H1 (cell line): ENCODE data around the gene ZNF488. TPM values are rescaled to one million over a fixed set of nuclear protein-coding genes. Genes with fewer than 3 reads are reported as not detected.

Experiments
- CTCF ChIA-PET: fragments of 300-600 bp; sonication (Branson Sonifier 250); formaldehyde crosslinking; loops from one replicate; lab custom pipeline; 2021; ENCODE audit not compliant: partially characterized antibody; lab: Charles Lee
- POLR2A ChIA-PET: fragments of 300-600 bp; sonication (Branson Sonifier 250); formaldehyde crosslinking; loops from one replicate; lab custom pipeline; 2021; ENCODE audit warnings: inconsistent platforms; ENCODE audit not compliant: partially characterized antibody; lab: Charles Lee
- DNase-seq, 2 experiments: peaks; one replicate each; pipeline versions ENCODE4 v3.0.0 to v3.0.0-alpha.2; 2010 to 2022; ENCODE audit warnings: low spot score in 2 of 2, low read depth in 1 of 2, mixed read lengths in 1 of 2
- FAIRE-seq: peaks from 2 replicates; lab custom pipeline; 2011; peaks lifted over from hg19 to GRCh38; lab: Jason Lieb, UNC
- H2AFZ ChIP-seq: 2 replicates; pipeline ENCODE4 v1.8.1; 2012; ENCODE audit warnings: low read length, inconsistent platforms
- H2AK5ac ChIP-seq: 2 replicates; pipeline ENCODE4 v1.6.1; 2013; ENCODE audit warnings: low read depth, low read length
- H2BK120ac ChIP-seq: replicated peaks from 2 replicates; pipeline ENCODE3; 2013; ENCODE audit warnings: low read depth, low read length, inconsistent platforms
- H2BK12ac ChIP-seq: 2 replicates; pipeline ENCODE4 v1.6.1; 2013; ENCODE audit warnings: low read depth, low read length
- H2BK15ac ChIP-seq: 2 replicates; pipeline ENCODE4 v1.6.1; 2013; ENCODE audit warnings: low read length
- H2BK20ac ChIP-seq: 2 replicates; pipeline ENCODE4 v1.6.1; 2013; ENCODE audit warnings: low read length
- H2BK5ac ChIP-seq: 2 replicates; pipeline ENCODE4 v1.6.1; 2013; ENCODE audit warnings: low read depth, low read length
- H3K14ac ChIP-seq: 2 replicates; pipeline ENCODE4 v1.6.1; 2013; ENCODE audit warnings: inconsistent platforms; ENCODE audit not compliant: insufficient read length
- H3K18ac ChIP-seq: 2 replicates; pipeline ENCODE4 v1.6.1; 2013; ENCODE audit warnings: low read length; ENCODE audit errors: extremely low read depth
- H3K23ac ChIP-seq: 2 replicates; pipeline ENCODE4 v1.6.1; 2013; ENCODE audit warnings: inconsistent platforms; ENCODE audit not compliant: insufficient read length
- H3K23me2 ChIP-seq: 2 replicates; pipeline ENCODE4 v1.6.1; 2013; ENCODE audit warnings: low read depth, low read length
- H3K27ac ChIP-seq: 2 replicates; pipeline ENCODE4 v1.6.1; 2011; ENCODE audit warnings: low read depth, low read length, inconsistent platforms
- H3K27me3 ChIP-seq, 4 experiments: replicated peaks in 1 of 4; 1 replicate in 1 of 4; 2 replicates in 3 of 4; pipeline versions ENCODE4 v1.6.1 to v1.8.1; 2011 to 2013; ENCODE audit warnings: low read length in 3 of 4, mild to moderate bottlenecking in 3 of 4, inconsistent platforms in 2 of 4, mixed read lengths in 2 of 4, moderate library complexity in 1 of 4; ENCODE audit not compliant: control insufficient read depth in 3 of 4, insufficient read depth in 3 of 4; ENCODE audit errors: extremely low read depth in 1 of 4
- H3K36me3 ChIP-seq, 4 experiments: 2 replicates each; pipeline versions ENCODE4 v1.6.1 to v1.8.1; 2011 to 2013; ENCODE audit warnings: mild to moderate bottlenecking in 4 of 4, low read length in 3 of 4, moderate library complexity in 2 of 4, control low read depth in 1 of 4, inconsistent platforms in 1 of 4; ENCODE audit not compliant: insufficient read depth in 4 of 4, control insufficient read depth in 2 of 4
- H3K4ac ChIP-seq: replicated peaks from 2 replicates; pipeline ENCODE3; 2013; ENCODE audit warnings: low read length, low read depth, mixed read lengths, inconsistent platforms; ENCODE audit not compliant: insufficient read length
- H3K4me1 ChIP-seq, 4 experiments: replicated peaks in 1 of 4; 1 replicate in 1 of 4; 2 replicates in 3 of 4; pipeline versions ENCODE4 v1.6.1 to v1.8.1; 2011 to 2013; ENCODE audit warnings: low read length in 3 of 4, inconsistent platforms in 2 of 4, mixed read lengths in 1 of 4; ENCODE audit not compliant: insufficient read depth in 4 of 4, control insufficient read depth in 3 of 4
- H3K4me2 ChIP-seq, 2 experiments: 2 replicates each; pipeline versions ENCODE4 v1.6.1 to v1.8.1; 2011 to 2013; ENCODE audit warnings: low read depth in 2 of 2, low read length in 2 of 2, control low read depth in 1 of 2, inconsistent platforms in 1 of 2, mild to moderate bottlenecking in 1 of 2; ENCODE audit not compliant: insufficient read depth in 1 of 2
- H3K4me3 ChIP-seq, 4 experiments: fragments of 200-600, 300-600 bp in 1 of 4; sonication (generic), shearing (Covaris generic), sonication (Bioruptor Twin) in 1 of 4; 2 replicates each; pipeline versions ENCODE4 v1.5.1 to v1.8.1; 2011 to 2016; ENCODE audit warnings: low read length in 4 of 4, low read depth in 3 of 4, control low read depth in 2 of 4, inconsistent platforms in 2 of 4, mild to moderate bottlenecking in 2 of 4, mixed read lengths in 1 of 4, moderate library complexity in 1 of 4; ENCODE audit not compliant: insufficient read depth in 2 of 4; ENCODE audit errors: extremely low read depth in 1 of 4
- H3K56ac ChIP-seq: replicated peaks from 2 replicates; pipeline ENCODE3; 2013; ENCODE audit warnings: low read depth, mild to moderate bottlenecking, mixed read lengths, low read length, inconsistent platforms; ENCODE audit not compliant: insufficient read length
- H3K79me1 ChIP-seq: 2 replicates; pipeline ENCODE4 v1.6.1; 2013; ENCODE audit warnings: low read depth, low read length, control low read depth
- H3K79me2 ChIP-seq, 2 experiments: 2 replicates each; pipeline versions ENCODE4 v1.6.1 to v1.8.1; 2012 to 2013; ENCODE audit warnings: low read length in 2 of 2, mild to moderate bottlenecking in 2 of 2, inconsistent platforms in 1 of 2; ENCODE audit not compliant: insufficient read depth in 2 of 2, control insufficient read depth in 1 of 2
- H3K9ac ChIP-seq, 4 experiments: replicated peaks in 1 of 4; 1 replicate in 1 of 4; 2 replicates in 3 of 4; pipeline versions ENCODE4 v1.6.1 to v1.8.1; 2011 to 2013; ENCODE audit warnings: low read depth in 3 of 4, low read length in 3 of 4, control low read depth in 2 of 4, mild to moderate bottlenecking in 2 of 4, moderate library complexity in 2 of 4, inconsistent platforms in 1 of 4; ENCODE audit errors: extremely low read depth in 1 of 4
- H3K9me3 ChIP-seq, 2 experiments: 2 replicates each; pipeline versions ENCODE4 v1.6.1 to v1.8.1; 2012 to 2013; ENCODE audit warnings: mild to moderate bottlenecking in 2 of 2, moderate library complexity in 2 of 2, control low read depth in 1 of 2, inconsistent platforms in 1 of 2, low read depth in 1 of 2, low read length in 1 of 2, mixed read lengths in 1 of 2; ENCODE audit not compliant: insufficient read depth in 2 of 2
- H4K20me1 ChIP-seq, 2 experiments: replicated peaks in 1 of 2; 2 replicates each; pipeline versions ENCODE3 to v1.8.1; 2011 to 2013; ENCODE audit warnings: inconsistent platforms in 2 of 2, low read length in 2 of 2, mild to moderate bottlenecking in 1 of 2; ENCODE audit not compliant: insufficient read depth in 2 of 2, control insufficient read depth in 1 of 2
- H4K5ac ChIP-seq: 2 replicates; pipeline ENCODE4 v1.6.1; 2013; ENCODE audit warnings: low read length, low read depth, mixed read lengths, inconsistent platforms; ENCODE audit not compliant: insufficient read length
- H4K8ac ChIP-seq: 2 replicates; pipeline ENCODE4 v1.8.0; 2013; ENCODE audit warnings: mild to moderate bottlenecking, moderate library complexity, low read length, inconsistent platforms; ENCODE audit not compliant: insufficient read depth; ENCODE audit errors: extremely low read depth
- H4K91ac ChIP-seq: replicated peaks from 2 replicates; pipeline ENCODE3; 2013; ENCODE audit warnings: low read length, mixed read lengths, inconsistent platforms; ENCODE audit not compliant: insufficient read length
- KDM5A ChIP-seq: fragments of 200-600 bp; IDR thresholded peaks from 2 replicates; pipeline ENCODE4 v1.7.1; 2012; ENCODE audit warnings: mild to moderate bottlenecking, low read length, inconsistent platforms, mixed read lengths
- RXRA ChIP-seq: IDR thresholded peaks from 2 replicates; pipeline ENCODE4 v1.6.1; 2011; ENCODE audit warnings: low read depth, mild to moderate bottlenecking, low read length, moderate library complexity; ENCODE audit not compliant: insufficient read depth
- SIN3A ChIP-seq, 2 experiments: IDR thresholded peaks in 1 of 2; conservative IDR thresholded peaks in 1 of 2; 2 replicates each; pipeline ENCODE4 v1.6.1; 2011 to 2012; ENCODE audit warnings: low read length in 2 of 2, improper control_type of control experiment in 1 of 2, low read depth in 1 of 2, mild to moderate bottlenecking in 1 of 2
- WGBS, 2 experiments: shearing (Covaris generic) in 1 of 2; methylation state at CpG; one replicate each; pipeline versions ENCODE4 v1.1.6 to v1.1.7; 2013 to 2015; ENCODE audit warnings: low lambda C conversion rate in 2 of 2, mixed read lengths in 2 of 2, inconsistent platforms in 1 of 2, low coverage in 1 of 2, missing lambda C conversion rate in 1 of 2; ENCODE audit not compliant: insufficient replicate concordance in 2 of 2, insufficient coverage in 1 of 2, insufficient read length in 1 of 2; ENCODE audit errors: extremely low coverage in 1 of 2, missing lambda C conversion rate in 1 of 2; 5-methylcytosine and 5-hydroxymethylcytosine counted together
- polyA plus RNA-seq, 7 experiments: library from polyadenylated mRNA; depleted of rRNA in 3 of 7; stranded (reverse) in 5 of 7; unstranded in 2 of 7; fragments of >200 nt in 5 of 7; fragments of 200-250 nt in 2 of 7; gene quantifications; 1 replicate in 5 of 7; 2 replicates in 1 of 7; 4 replicates in 1 of 7; pipeline versions ENCODE4 v1.2.1 to v1.2.3, GENCODE V29; 2011 to 2013; ENCODE audit warnings: missing spikeins in 2 of 7, mixed read lengths in 2 of 7
- total RNA-seq: library from RNA; stranded (reverse); fragmentation: NEBNext Ultra II Directional; extraction: Animal tissue kit (Norgen Biotek cat#: 25700); gene quantifications from 2 replicates; pipeline ENCODE4 v1.2.1, GENCODE V29; 2021

The ZNF488 gene
- total and polyA plus RNA-seq, 2 of the 8 experiments (the other 6 are each of a cell fraction or from before 2014, with no cell fraction given) = 7.9 to 11.4 TPM

GRCh38 chr10:47404937-47405336, 20.8 kb upstream of the ZNF488 start:
- H2BK12ac ChIP-seq = no peak overlapping the region
- no peak overlapping the region for H2AK5ac ChIP-seq
- H2AFZ ChIP-seq = no peak overlapping the region
- POLR2A ChIA-PET = interaction anchor here (2.7 kb wide), 1 partner anchor 21 kb away, joined by 13 read pairs; the partner anchor contains the start of gene ZNF488
- H4K8ac ChIP-seq = no peak overlapping the region
- no peak overlapping the region for H2BK5ac ChIP-seq
- no peak overlapping the region for H3K4me2 ChIP-seq
- peaks cover 0 to 3% of the 10 kb centered on the region in 2 experiments for H4K20me1 ChIP-seq
- no peak overlapping the region for H3K56ac ChIP-seq
- no peak overlapping the region for H4K91ac ChIP-seq
- no peak for DNase-seq
- WGBS, 2 experiments = 92% methylated on average over 2 of the region's 2 CpGs; no CpG with 5 or more reads in 1 of the 2 experiments
- no peak overlapping the region for H3K4ac ChIP-seq
- H3K36me3 ChIP-seq = no peaks in the 10 kb centered on the region
- no peak overlapping the region for H2BK20ac ChIP-seq
- H3K4me3 ChIP-seq = no peak overlapping the region
- H3K27ac ChIP-seq = no peak overlapping the region
- no peak overlapping the region for H3K9ac ChIP-seq
- FAIRE-seq = no peak
- H3K79me2 ChIP-seq = no peaks in the 10 kb centered on the region
- no peak for TF ChIP-seq SIN3A (conservative IDR thresholded peaks at IDR 0.05 in 1 of 2, IDR thresholded peaks at IDR 0.05 in 1 of 2; ENCODE audit: low read depth in 1 of 2, low read length in 2 of 2)
- no peak for TF ChIP-seq RXRA
- no peak for TF ChIP-seq KDM5A
- no peaks in the 10 kb centered on the region for H3K79me1 ChIP-seq
- H3K4me1 ChIP-seq = peaks cover 7 to 27% (median 20%) of the 10 kb centered on the region in 4 experiments
- CTCF ChIA-PET = interaction anchor here (0.7 to 4.2 kb wide), 8 partner anchors 10 to 116 kb away, joined by 3 to 25 read pairs (median 6); no protein-coding TSS in a partner anchor
- no peaks in the 10 kb centered on the region for H3K9me3 ChIP-seq
- no peak overlapping the region for H3K14ac ChIP-seq
- no peak overlapping the region for H3K18ac ChIP-seq
- H2BK15ac ChIP-seq = no peak overlapping the region
- no peak overlapping the region for H2BK120ac ChIP-seq
- H3K23ac ChIP-seq = no peak overlapping the region
- H4K5ac ChIP-seq = no peak overlapping the region
- H3K27me3 ChIP-seq = no peaks in the 10 kb centered on the region
- H3K23me2 ChIP-seq = peaks cover 4% of the 10 kb centered on the region; the same call in 1 of the 2 replicates
